Colonic mucosa (tissue), 4 donors: ENCODE data around the gene PFDN5. TPM values are rescaled to one million over a fixed set of nuclear protein-coding genes. Genes with fewer than 3 reads are reported as not detected.
A peak's percentile ranks its signal among the peaks of the same experiment; 100 is the strongest.

Experiments
- DNase-seq: peaks from one replicate; pipeline ENCODE4 v3.0.0-alpha.2; 2020
- H3K27ac ChIP-seq: fragments of 200-600 bp; one replicate; pipeline ENCODE4 v1.8.0; 2021
- H3K27me3 ChIP-seq: fragments of 200-600 bp; one replicate; pipeline ENCODE4 v1.8.0; 2021
- H3K36me3 ChIP-seq: fragments of 200-600 bp; one replicate; pipeline ENCODE4 v1.8.0; 2021
- H3K4me1 ChIP-seq: fragments of 200-600 bp; one replicate; pipeline ENCODE4 v1.8.0; 2021; ENCODE audit warnings: mild to moderate bottlenecking
- H3K4me3 ChIP-seq: fragments of 200-600 bp; one replicate; pipeline ENCODE4 v1.8.0; 2021
- H3K9ac ChIP-seq, 2 donors: one replicate each; pipeline ENCODE4 v1.7.0; 2013; ENCODE audit warnings: control low read depth in 2 of 2, low read depth in 2 of 2, low read length in 2 of 2
- H3K9me3 ChIP-seq: fragments of 200-600 bp; one replicate; pipeline ENCODE4 v1.8.0; 2021
- CTCF ChIP-seq: fragments of 200-600 bp; IDR thresholded peaks from one replicate; pipeline ENCODE4 v1.8.0; 2022; ENCODE audit warnings: antibody characterized with exemption, mild to moderate bottlenecking
- intact Hi-C: fragments of 100-400 bp; cut with DNase I; formaldehyde crosslinking; loops from one replicate; pipeline ENCODE4 v1.14.1; 2022
- total RNA-seq, 2 donors: library from RNA; stranded (reverse); fragmentation: NEBNext Ultra II Directional in 1 of 2; extraction: Animal tissue kit (Norgen Biotek cat#: 25700) in 1 of 2; gene quantifications; one replicate each; pipeline ENCODE4 v1.2.1, GENCODE V29; 2021
- donor health status: healthy.
- donor health status: DM: no; HTN: no; CAD: no.
- donor health status: DM: no; HTN: no; CAD: no.

PFDN5 gene
- total RNA-seq, 2 donors from 2014 or later: 247 to 305 TPM

GRCh38 chr12:53344824-53345485, 49.6 kb downstream of the PFDN5 start:
- peak; percentile 69 for DNase-seq
- Histone ChIP-seq H3K36me3 (no peaks in the 10 kb centered on the region), H3K9ac (peak overlapping the region; percentile 78 to 86), H3K4me3 (peak overlapping the region; percentile 63), H3K27me3 (no peaks in the 10 kb centered on the region), H3K4me1 (no peaks in the 10 kb centered on the region), H3K27ac (peak overlapping the region; percentile 61), H3K9me3 (no peaks in the 10 kb centered on the region)
- intact Hi-C loops: no loop called here
- peak; percentile 42 for TF ChIP-seq CTCF

- H3K9me3 ChIP-seq: no peaks in the 10 kb centered on the region
- intact Hi-C loops: no loop called here
- TF ChIP-seq CTCF: no peak
- H3K36me3 ChIP-seq: no peaks in the 10 kb centered on the region
- no peaks in the 10 kb centered on the region for H3K27me3 ChIP-seq
- no peaks in the 10 kb centered on the region for H3K4me1 ChIP-seq
- H3K27ac ChIP-seq: peak overlapping the region; percentile 61
- no peak for DNase-seq
- peak overlapping the region; percentile 78 to 86 for H3K9ac ChIP-seq
- peak overlapping the region; percentile 63 for H3K4me3 ChIP-seq
These were observed 50.3 kb downstream of the PFDN5 start for GRCh38 chr12:53345486-53346188.

- Histone ChIP-seq H3K27me3 (no peaks in the 10 kb centered on the region), H3K4me3 (no peak overlapping the region), H3K36me3 (no peaks in the 10 kb centered on the region), H3K27ac (no peak overlapping the region), H3K9ac (no peak overlapping the region), H3K9me3 (no peaks in the 10 kb centered on the region), H3K4me1 (no peaks in the 10 kb centered on the region)
- no peak for TF ChIP-seq CTCF
- no peak for DNase-seq
- intact Hi-C loops: no loop called here
These were observed 51.1 kb downstream of the PFDN5 start for GRCh38 chr12:53346491-53346890.

GRCh38 chr12:53347905-53348304, 52.6 kb downstream of the PFDN5 start:
- Histone ChIP-seq H3K36me3 (no peaks in the 10 kb centered on the region), H3K27ac (no peak overlapping the region), H3K9ac (no peak overlapping the region), H3K27me3 (no peaks in the 10 kb centered on the region), H3K4me3 (no peak overlapping the region), H3K9me3 (no peaks in the 10 kb centered on the region), H3K4me1 (no peaks in the 10 kb centered on the region)
- DNase-seq: no peak
- intact Hi-C loops: no loop called here
- no peak for TF ChIP-seq CTCF

Other genes with a start within 250 kb of the PFDN5 start
- gene TNS2, start 245.5 kb upstream of the PFDN5 start, total RNA-seq: 10 to 100 TPM; 26.0 to 27.1 TPM
- 10 to 100 TPM; 32.5 to 35.0 TPM for gene SPRYD3, start 216.2 kb upstream of the PFDN5 start, total RNA-seq
- gene IGFBP6, start 197.9 kb upstream of the PFDN5 start, total RNA-seq: 10 to 100 TPM in 1 of 2 donors, 1 to 10 TPM in 1; 7.2 to 14.6 TPM
- under 1 TPM in 1 of 2 donors, not detected in 1; 0.12 TPM for gene SOAT2, start 192.1 kb upstream of the PFDN5 start, total RNA-seq
- gene ZNF740, start 114.8 kb upstream of the PFDN5 start, total RNA-seq: 10 to 100 TPM; 27.5 to 32.3 TPM
- 10 to 100 TPM in 1 of 2 donors, 1 to 10 TPM in 1; 9.1 to 20.4 TPM for gene CSAD, start 114.6 kb upstream of the PFDN5 start, total RNA-seq
- 1 to 10 TPM; 5.3 to 8.8 TPM for gene ITGB7, start 88.3 kb upstream of the PFDN5 start, total RNA-seq
- gene RARG, start 63.3 kb upstream of the PFDN5 start, total RNA-seq: 10 to 100 TPM; 11.4 to 21.5 TPM
- gene ESPL1, start 27.2 kb upstream of the PFDN5 start, total RNA-seq: 10 to 100 TPM in 1 of 2 donors, 1 to 10 TPM in 1; 9.6 to 34.6 TPM
- 10 to 100 TPM; 37.4 to 60.6 TPM for gene MYG1, start 4.2 kb downstream of the PFDN5 start, total RNA-seq
- 10 to 100 TPM; 36.4 to 61.4 TPM for gene AAAS, start 26.1 kb downstream of the PFDN5 start, total RNA-seq
- gene SP7, start 40.8 kb downstream of the PFDN5 start, total RNA-seq: not detected
- 10 to 100 TPM; 83.6 to 96.8 TPM for gene SP1, start 84.6 kb downstream of the PFDN5 start, total RNA-seq
- under 1 TPM in 1 of 2 donors, not detected in 1; 0.17 TPM for gene AMHR2, start 128.3 kb downstream of the PFDN5 start, total RNA-seq
- 100 to 1,000 TPM; 331 to 504 TPM for gene PRR13, start 146.2 kb downstream of the PFDN5 start, total RNA-seq
- gene PCBP2, start 156.6 kb downstream of the PFDN5 start, total RNA-seq: 100 to 1,000 TPM; 579 to 596 TPM
- gene MAP3K12, start 203.9 kb downstream of the PFDN5 start, total RNA-seq: 1 to 10 TPM; 3.2 to 3.8 TPM
- 10 to 100 TPM; 20.7 to 36.9 TPM for gene TARBP2, start 205.7 kb downstream of the PFDN5 start, total RNA-seq
- not detected for gene NPFF, start 211.9 kb downstream of the PFDN5 start, total RNA-seq